HepG2 (cell line): ENCODE results near the gene DPF1. TPM values are rescaled to one million over a fixed set of nuclear protein-coding genes. Genes with fewer than 3 reads are reported as not detected.

ENCODE experiments used
- KDM2A ChIP-seq: sonication (generic); formaldehyde crosslinking; IDR thresholded peaks from 2 replicates; pipeline ENCODE4 v1.4.0; 2020; ENCODE audit warnings: low read depth, missing genetic modification reagents, borderline replicate concordance
- NFE2L2 ChIP-seq: fragments of 150-350 bp; IDR thresholded peaks from 2 replicates; pipeline ENCODE4 v1.6.1; 2014; ENCODE audit warnings: low read length
- NFRKB ChIP-seq: fragments of 450-650 bp; IDR thresholded peaks from 2 replicates; pipeline ENCODE4 v1.6.1; 2017
- RARG ChIP-seq: sonication (generic); formaldehyde crosslinking; IDR thresholded peaks from 2 replicates; pipeline ENCODE4 v1.4.0; 2020; ENCODE audit warnings: low read depth, mild to moderate bottlenecking, missing genetic modification reagents
- RFXANK ChIP-seq: IDR thresholded peaks from 2 replicates; pipeline ENCODE4 v1.6.1; 2016
- RFXAP ChIP-seq: sonication (generic); formaldehyde crosslinking; IDR thresholded peaks from 2 replicates; pipeline ENCODE4 v1.4.0; 2020; ENCODE audit warnings: missing genetic modification reagents, borderline replicate concordance
- SSRP1 ChIP-seq: IDR thresholded peaks from 2 replicates; pipeline ENCODE4 v1.6.1; 2016; ENCODE audit warnings: control low read depth
- TSC22D2 ChIP-seq: sonication (generic); formaldehyde crosslinking; IDR thresholded peaks from 2 replicates; pipeline ENCODE4 v1.5.1; 2020; ENCODE audit warnings: missing genetic modification reagents, mild to moderate bottlenecking, borderline replicate concordance
- ZBTB1 ChIP-seq: sonication (generic); formaldehyde crosslinking; IDR thresholded peaks from 2 replicates; pipeline ENCODE4 v1.4.0; 2020; ENCODE audit warnings: missing genetic modification reagents, borderline replicate concordance
- ZNF251 ChIP-seq: sonication (generic); formaldehyde crosslinking; IDR thresholded peaks from 2 replicates; pipeline ENCODE4 v1.9.0; 2021; ENCODE audit warnings: mild to moderate bottlenecking, missing genetic modification reagents
- ZNF274 ChIP-seq: sonication (generic); formaldehyde crosslinking; IDR thresholded peaks from 2 replicates; pipeline ENCODE4 v1.5.1; 2020; ENCODE audit warnings: mild to moderate bottlenecking, missing genetic modification reagents
- ZNF543 ChIP-seq: sonication (generic); formaldehyde crosslinking; IDR thresholded peaks from 2 replicates; pipeline ENCODE4 v1.4.0; 2020; ENCODE audit warnings: mild to moderate bottlenecking, missing genetic modification reagents
- ZNF570 ChIP-seq: sonication (generic); formaldehyde crosslinking; IDR thresholded peaks from 2 replicates; pipeline ENCODE4 v1.4.0; 2020; ENCODE audit warnings: mild to moderate bottlenecking, missing genetic modification reagents, borderline replicate concordance
- ZNF619 ChIP-seq: sonication (generic); formaldehyde crosslinking; IDR thresholded peaks from 2 replicates; pipeline ENCODE4 v1.4.0; 2020; ENCODE audit warnings: mild to moderate bottlenecking, missing genetic modification reagents
- polyA plus RNA-seq, 8 experiments: library from polyadenylated mRNA; depleted of rRNA in 3 of 8; stranded (reverse) in 7 of 8; unstranded in 1 of 8; fragments of >200 nt; fragmentation: Illumina TruSeq in 4 of 8; extraction: Trizol in 4 of 8; gene quantifications; 2 replicates each; pipeline versions ENCODE4 v1.2.1 to v1.2.3, GENCODE V29; 2011 to 2016; ENCODE audit warnings: low read depth in 4 of 8, missing spikeins in 1 of 8, mixed read lengths in 1 of 8; ENCODE audit not compliant: insufficient read depth in 1 of 8
- total RNA-seq, 5 experiments: library from RNA; depleted of rRNA; stranded (reverse); fragments of >200 nt; fragmentation: Illumina TruSeq; extraction: Trizol; gene quantifications; 2 replicates each; pipeline ENCODE4 v1.2.3, GENCODE V29; 2016; ENCODE audit warnings: low read depth in 1 of 5
- TF ChIP-seq, protein P1 (sequence below): sonication (generic); formaldehyde crosslinking; IDR thresholded peaks from 2 replicates; pipeline ENCODE4 v1.4.0; 2020; ENCODE audit warnings: missing genetic modification reagents, borderline replicate concordance
- TF ChIP-seq, protein P2 (sequence below): sonication (generic); formaldehyde crosslinking; IDR thresholded peaks from 2 replicates; pipeline ENCODE4 v1.4.0; 2020; ENCODE audit warnings: mild to moderate bottlenecking, missing genetic modification reagents

Gene DPF1
- total and polyA plus RNA-seq, 2 of the 13 experiments (the other 11 are each of a cell fraction or from before 2014, with no cell fraction given) = 1.0 to 3.2 TPM

DNA sequence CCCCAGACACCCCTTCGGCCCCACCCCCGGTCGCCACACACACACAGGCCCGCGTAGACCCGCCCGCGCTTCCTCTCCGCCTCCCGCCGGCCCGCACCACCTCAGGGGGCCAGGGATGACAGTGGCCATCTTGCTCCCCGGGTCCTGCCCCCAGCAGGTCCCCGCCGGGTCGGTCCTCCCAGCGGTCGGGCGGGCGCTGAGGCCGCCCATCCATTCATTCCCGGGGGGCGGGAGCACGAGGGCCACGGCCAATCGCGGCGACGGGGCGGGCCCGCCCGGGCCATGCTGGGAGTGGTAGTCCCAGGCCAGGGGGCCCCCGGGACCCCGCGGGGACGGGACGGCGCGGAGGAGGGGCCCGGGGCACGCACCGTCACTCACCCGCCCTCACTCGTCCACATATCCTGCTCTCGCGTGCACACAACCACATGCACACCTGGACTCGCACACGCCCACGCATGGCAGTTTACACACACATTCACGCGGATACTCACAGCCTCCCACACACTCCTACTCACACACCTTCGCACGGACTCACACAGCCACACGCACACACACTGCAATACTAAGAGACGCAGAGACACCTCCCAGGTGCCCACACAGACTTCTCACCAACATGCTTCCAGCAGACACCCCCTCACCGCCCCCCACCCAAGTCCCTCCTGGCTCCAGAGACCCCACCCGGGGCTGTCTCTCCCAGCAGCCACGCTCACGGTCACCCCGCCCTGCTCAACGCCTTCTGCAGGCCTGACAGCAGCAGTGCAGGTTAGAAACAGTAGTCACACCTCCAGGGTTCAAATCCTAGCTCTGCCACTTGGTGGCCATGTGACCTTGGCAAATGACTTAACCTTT, at the start of gene DPF1 (continued):
- TF ChIP-seq, protein P1, sequence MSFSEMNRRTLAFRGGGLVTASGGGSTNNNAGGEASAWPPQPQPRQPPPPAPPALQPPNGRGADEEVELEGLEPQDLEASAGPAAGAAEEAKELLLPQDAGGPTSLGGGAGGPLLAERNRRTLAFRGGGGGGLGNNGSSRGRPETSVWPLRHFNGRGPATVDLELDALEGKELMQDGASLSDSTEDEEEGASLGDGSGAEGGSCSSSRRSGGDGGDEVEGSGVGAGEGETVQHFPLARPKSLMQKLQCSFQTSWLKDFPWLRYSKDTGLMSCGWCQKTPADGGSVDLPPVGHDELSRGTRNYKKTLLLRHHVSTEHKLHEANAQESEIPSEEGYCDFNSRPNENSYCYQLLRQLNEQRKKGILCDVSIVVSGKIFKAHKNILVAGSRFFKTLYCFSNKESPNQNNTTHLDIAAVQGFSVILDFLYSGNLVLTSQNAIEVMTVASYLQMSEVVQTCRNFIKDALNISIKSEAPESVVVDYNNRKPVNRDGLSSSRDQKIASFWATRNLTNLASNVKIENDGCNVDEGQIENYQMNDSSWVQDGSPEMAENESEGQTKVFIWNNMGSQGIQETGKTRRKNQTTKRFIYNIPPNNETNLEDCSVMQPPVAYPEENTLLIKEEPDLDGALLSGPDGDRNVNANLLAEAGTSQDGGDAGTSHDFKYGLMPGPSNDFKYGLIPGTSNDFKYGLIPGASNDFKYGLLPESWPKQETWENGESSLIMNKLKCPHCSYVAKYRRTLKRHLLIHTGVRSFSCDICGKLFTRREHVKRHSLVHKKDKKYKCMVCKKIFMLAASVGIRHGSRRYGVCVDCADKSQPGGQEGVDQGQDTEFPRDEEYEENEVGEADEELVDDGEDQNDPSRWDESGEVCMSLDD (CRISPR knock-in tag) = no peak
- peak; percentile 79; the same call in 1 of the 2 replicates for TF ChIP-seq ZNF619 (CRISPR knock-in tag)
- no peak for TF ChIP-seq NFE2L2
- no peak for TF ChIP-seq ZNF274
- no peak for TF ChIP-seq TSC22D2 (CRISPR knock-in tag)
- TF ChIP-seq RFXAP = no peak
- no peak for TF ChIP-seq ZNF543 (CRISPR knock-in tag)
- TF ChIP-seq SSRP1 (CRISPR knock-in tag) = no peak
- TF ChIP-seq, protein P2, sequence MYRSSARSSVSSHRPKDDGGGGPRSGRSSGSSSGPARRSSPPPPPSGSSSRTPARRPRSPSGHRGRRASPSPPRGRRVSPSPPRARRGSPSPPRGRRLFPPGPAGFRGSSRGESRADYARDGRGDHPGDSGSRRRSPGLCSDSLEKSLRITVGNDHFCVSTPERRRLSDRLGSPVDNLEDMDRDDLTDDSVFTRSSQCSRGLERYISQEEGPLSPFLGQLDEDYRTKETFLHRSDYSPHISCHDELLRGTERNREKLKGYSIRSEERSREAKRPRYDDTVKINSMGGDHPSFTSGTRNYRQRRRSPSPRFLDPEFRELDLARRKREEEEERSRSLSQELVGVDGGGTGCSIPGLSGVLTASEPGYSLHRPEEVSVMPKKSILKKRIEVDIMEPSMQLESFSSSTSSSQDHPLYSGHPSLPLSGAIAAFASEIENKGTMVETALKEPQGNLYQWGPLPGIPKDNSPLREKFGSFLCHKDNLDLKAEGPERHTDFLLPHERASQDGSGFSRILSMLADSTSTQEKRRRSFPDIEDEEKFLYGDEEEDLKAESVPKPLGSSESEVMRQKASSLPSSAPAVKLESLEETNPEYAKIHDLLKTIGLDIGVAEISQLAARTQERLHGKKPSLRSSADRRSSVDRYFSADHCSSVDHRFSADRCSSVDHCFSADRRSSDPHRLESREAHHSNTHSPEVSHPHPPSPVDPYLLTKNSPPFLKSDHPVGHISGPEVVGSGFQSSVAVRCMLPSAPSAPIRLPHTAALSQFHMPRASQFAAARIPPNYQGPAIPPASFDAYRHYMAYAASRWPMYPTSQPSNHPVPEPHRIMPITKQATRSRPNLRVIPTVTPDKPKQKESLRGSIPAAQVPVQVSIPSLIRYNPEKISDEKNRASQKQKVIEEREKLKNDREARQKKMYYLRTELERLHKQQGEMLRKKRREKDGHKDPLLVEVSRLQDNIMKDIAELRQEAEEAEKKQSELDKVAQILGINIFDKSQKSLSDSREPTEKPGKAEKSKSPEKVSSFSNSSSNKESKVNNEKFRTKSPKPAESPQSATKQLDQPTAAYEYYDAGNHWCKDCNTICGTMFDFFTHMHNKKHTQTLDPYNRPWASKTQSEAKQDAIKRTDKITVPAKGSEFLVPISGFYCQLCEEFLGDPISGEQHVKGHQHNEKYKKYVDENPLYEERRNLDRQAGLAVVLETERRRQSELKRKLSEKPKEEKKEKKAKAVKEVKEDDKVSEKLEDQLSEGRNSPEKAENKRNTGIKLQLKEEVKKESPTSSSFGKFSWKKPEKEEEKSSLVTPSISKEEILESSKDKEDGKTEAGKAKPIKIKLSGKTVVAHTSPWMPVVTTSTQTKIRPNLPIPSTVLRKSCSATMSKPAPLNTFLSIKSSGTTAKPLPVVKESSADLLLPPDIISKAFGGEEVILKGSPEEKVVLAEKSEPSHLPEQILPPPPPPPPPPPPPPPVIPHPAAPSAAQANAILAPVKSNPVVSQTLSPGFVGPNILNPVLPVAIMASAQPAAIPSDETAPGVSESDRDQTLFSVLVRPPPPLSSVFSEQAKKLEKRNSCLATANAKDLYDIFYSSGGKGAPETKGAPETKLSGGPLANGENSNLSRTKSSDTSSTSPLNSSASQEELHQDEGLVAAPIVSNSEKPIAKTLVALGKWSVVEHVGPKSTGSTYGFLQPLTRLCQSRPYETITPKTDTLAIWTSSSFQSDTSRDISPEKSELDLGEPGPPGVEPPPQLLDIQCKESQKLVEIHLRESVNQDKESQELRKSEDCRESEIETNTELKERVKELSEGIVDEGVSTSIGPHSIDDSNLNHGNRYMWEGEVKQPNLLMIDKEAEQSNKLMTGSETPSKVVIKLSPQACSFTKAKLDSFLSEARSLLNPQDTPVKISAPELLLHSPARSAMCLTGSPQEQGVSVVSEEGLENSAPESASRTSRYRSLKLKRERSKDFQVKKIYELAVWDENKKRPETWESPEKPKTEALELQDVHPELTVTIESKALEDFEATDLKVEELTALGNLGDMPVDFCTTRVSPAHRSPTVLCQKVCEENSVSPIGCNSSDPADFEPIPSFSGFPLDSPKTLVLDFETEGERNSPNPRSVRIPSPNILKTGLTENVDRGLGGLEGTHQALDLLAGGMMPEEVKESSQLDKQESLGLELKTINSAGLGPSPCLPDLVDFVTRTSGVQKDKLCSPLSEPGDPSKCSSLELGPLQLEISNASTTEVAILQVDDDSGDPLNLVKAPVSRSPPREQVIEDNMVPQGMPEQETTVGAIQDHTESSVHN (CRISPR knock-in tag) = no peak
- no peak for TF ChIP-seq ZBTB1 (CRISPR knock-in tag)
- TF ChIP-seq ZNF251 (CRISPR knock-in tag) = no peak
- TF ChIP-seq ZNF570 (CRISPR knock-in tag) = no peak
- peak; percentile 42 for TF ChIP-seq KDM2A
- TF ChIP-seq RFXANK (CRISPR knock-in tag) = peak; percentile 44; the same call in 1 of the 2 replicates
- no peak for TF ChIP-seq RARG
- TF ChIP-seq NFRKB = no peak
